MM.1S (cell line): Measurements from ENCODE around the gene SDC3.

ENCODE experiments used
- DNase-seq: peaks from one replicate; pipeline ENCODE4 v3.0.0-alpha.2; 2015
- H2AFZ ChIP-seq: fragments of 300-600 bp; sonication (generic); 2 replicates; pipeline ENCODE4 v1.6.0; 2016; ENCODE audit warnings: antibody characterized with exemption, low read length
- H3F3A ChIP-seq: fragments of 300-600 bp; sonication (generic); 2 replicates; pipeline ENCODE4 v1.6.1; 2016; ENCODE audit warnings: mild to moderate bottlenecking, antibody characterized with exemption, low read length, moderate library complexity, mixed read lengths; ENCODE audit not compliant: insufficient read depth
- H3K27ac ChIP-seq: fragments of 300-600 bp; sonication (generic); 2 replicates; pipeline ENCODE4 v1.5.1; 2016; ENCODE audit warnings: mild to moderate bottlenecking, low read length
- H3K27me3 ChIP-seq: fragments of 300-600 bp; sonication (generic); replicated peaks from 2 replicates; pipeline ENCODE4 v1.6.0; 2016; ENCODE audit warnings: low read length; ENCODE audit not compliant: insufficient read depth
- H3K36me3 ChIP-seq: fragments of 300-600 bp; sonication (generic); replicated peaks from 2 replicates; pipeline ENCODE4 v1.6.1; 2016; ENCODE audit warnings: mild to moderate bottlenecking, low read length, mixed read lengths; ENCODE audit not compliant: insufficient read depth
- H3K4me1 ChIP-seq: fragments of 300-600 bp; sonication (generic); 2 replicates; pipeline ENCODE4 v1.6.1; 2016; ENCODE audit warnings: low read length, mixed read lengths
- H3K4me2 ChIP-seq: fragments of 300-600 bp; sonication (generic); 2 replicates; pipeline ENCODE4 v1.6.0; 2016; ENCODE audit warnings: low read depth, low read length
- H3K4me3 ChIP-seq: fragments of 300-600 bp; sonication (generic); 2 replicates; pipeline ENCODE4 v1.5.1; 2016; ENCODE audit warnings: low read length, mixed read lengths
- H3K79me2 ChIP-seq: fragments of 300-600 bp; sonication (generic); 2 replicates; pipeline ENCODE4 v1.6.1; 2016; ENCODE audit warnings: mixed run types, low read length, mixed read lengths
- H3K9ac ChIP-seq: fragments of 300-600 bp; sonication (generic); 2 replicates; pipeline ENCODE4 v1.6.1; 2016; ENCODE audit warnings: low read length, mixed read lengths
- H3K9me2 ChIP-seq: fragments of 300-600 bp; sonication (generic); replicated peaks from 2 replicates; pipeline ENCODE4 v1.6.1; 2016; ENCODE audit warnings: mild to moderate bottlenecking, low read length, mixed read lengths; ENCODE audit not compliant: insufficient read depth
- H3K9me3 ChIP-seq: fragments of 300-600 bp; sonication (generic); replicated peaks from 2 replicates; pipeline ENCODE4 v1.6.1; 2016; ENCODE audit warnings: mild to moderate bottlenecking, low read length, mixed read lengths; ENCODE audit not compliant: insufficient read depth
- H4K20me1 ChIP-seq: fragments of 300-600 bp; sonication (generic); 2 replicates; pipeline ENCODE4 v1.6.1; 2016; ENCODE audit warnings: mild to moderate bottlenecking, low read length, moderate library complexity, mixed read lengths; ENCODE audit not compliant: insufficient read depth
- EZH2 ChIP-seq: fragments of 300-600 bp; sonication (generic); optimal IDR thresholded peaks from 2 replicates; pipeline ENCODE3; 2017; ENCODE audit warnings: low read depth, mild to moderate bottlenecking, antibody characterized with exemption, low read length, mixed read lengths
- EZH2phosphoT487 ChIP-seq: fragments of 300-600 bp; sonication (generic); IDR thresholded peaks from 2 replicates; pipeline ENCODE4 v1.6.1; 2018; ENCODE audit warnings: antibody characterized with exemption, low read length
- TF ChIP-seq, protein P1 (sequence below): fragments of 300-600 bp; sonication (generic); IDR thresholded peaks from 2 replicates; pipeline ENCODE4 v1.5.1; 2016; ENCODE audit warnings: antibody characterized with exemption, low read length, mixed read lengths

The SDC3 gene

DNA sequence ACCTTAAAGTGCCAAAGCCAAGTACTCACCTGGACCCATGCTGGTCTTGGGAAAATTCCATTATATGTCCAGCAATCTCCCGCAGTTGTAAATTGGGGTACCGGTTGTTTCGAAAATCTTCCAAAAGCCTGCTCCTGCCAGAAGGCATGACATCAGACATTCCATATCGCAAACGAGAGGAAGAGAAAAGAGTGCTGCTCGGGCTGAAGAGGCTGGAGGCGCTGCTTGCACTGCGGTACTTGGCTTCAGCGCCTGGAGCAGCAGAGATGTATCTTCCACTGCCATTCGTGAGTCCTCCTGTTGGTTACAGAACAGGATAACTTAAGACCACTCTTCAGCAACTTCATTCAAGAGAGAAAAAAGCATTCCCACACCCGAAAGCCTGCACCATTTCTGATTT is 45.1 kb upstream of the SDC3 start:
- Histone ChIP-seq H3F3A (no peaks in the 10 kb centered on the region), H3K9me2 (no peaks in the 10 kb centered on the region), H3K9ac (no peak overlapping the region), H3K4me3 (no peak overlapping the region), H3K27me3 (no peaks in the 10 kb centered on the region), H3K36me3 (peaks cover 15% of the 10 kb centered on the region), H4K20me1 (no peaks in the 10 kb centered on the region; the same call in 1 of the 2 replicates), H3K4me2 (no peak overlapping the region), H3K4me1 (no peaks in the 10 kb centered on the region), H3K27ac (no peak overlapping the region), H3K79me2 (peaks cover 35% of the 10 kb centered on the region), H2AFZ (no peak overlapping the region), H3K9me3 (no peaks in the 10 kb centered on the region)
- no peak for DNase-seq
- TF ChIP-seq EZH2 (no peak), EZH2phosphoT487 (no peak)
- TF ChIP-seq, protein P1, sequence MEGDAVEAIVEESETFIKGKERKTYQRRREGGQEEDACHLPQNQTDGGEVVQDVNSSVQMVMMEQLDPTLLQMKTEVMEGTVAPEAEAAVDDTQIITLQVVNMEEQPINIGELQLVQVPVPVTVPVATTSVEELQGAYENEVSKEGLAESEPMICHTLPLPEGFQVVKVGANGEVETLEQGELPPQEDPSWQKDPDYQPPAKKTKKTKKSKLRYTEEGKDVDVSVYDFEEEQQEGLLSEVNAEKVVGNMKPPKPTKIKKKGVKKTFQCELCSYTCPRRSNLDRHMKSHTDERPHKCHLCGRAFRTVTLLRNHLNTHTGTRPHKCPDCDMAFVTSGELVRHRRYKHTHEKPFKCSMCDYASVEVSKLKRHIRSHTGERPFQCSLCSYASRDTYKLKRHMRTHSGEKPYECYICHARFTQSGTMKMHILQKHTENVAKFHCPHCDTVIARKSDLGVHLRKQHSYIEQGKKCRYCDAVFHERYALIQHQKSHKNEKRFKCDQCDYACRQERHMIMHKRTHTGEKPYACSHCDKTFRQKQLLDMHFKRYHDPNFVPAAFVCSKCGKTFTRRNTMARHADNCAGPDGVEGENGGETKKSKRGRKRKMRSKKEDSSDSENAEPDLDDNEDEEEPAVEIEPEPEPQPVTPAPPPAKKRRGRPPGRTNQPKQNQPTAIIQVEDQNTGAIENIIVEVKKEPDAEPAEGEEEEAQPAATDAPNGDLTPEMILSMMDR = no peak

DNA sequence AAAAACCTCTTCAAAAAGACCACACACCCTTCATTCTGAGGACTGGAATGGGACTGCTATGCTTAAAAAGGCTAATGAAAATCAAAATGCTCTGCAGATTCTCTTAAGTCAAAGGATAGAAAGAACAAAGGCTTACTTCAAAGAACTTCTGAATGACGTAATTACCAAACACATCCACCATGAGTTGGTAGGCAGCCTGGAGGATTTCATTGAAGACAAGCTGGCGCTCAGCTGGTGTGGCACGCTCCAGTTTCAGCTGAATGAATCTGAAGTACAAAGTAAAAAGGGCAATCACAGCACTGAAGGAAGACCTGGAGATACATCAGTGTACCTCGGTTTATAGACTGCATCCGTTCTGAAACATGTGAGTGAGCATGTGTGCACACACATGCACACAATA is 43.5 kb upstream of the SDC3 start:
- Histone ChIP-seq H3K9me3 (no peaks in the 10 kb centered on the region), H3K36me3 (peaks cover 11% of the 10 kb centered on the region)
- no peak for DNase-seq

DNA sequence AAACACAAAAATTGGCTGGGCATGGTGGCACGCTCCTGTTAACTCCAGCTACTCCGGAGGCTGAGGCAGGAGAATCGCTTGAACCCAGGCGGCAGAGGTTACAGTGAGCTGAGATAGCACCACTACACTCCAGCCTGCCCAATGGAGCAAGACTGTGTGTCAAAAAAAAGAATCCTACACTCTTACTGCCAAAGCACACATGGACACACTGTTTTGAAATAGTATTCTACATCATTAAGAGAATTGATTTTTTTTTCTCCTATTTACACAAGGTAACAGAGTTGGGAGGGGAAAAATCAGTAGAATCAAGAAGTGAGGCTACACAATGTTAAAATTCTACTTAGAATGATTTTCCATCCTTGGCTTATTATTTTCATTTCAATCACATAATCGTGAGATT is 42.1 kb upstream of the SDC3 start:
- no peak for TF ChIP-seq EZH2
- TF ChIP-seq, protein P1 = no peak
- no peak for TF ChIP-seq EZH2phosphoT487
- Histone ChIP-seq H3K4me2 (no peak overlapping the region), H3K4me3 (no peak overlapping the region), H3K27ac (no peak overlapping the region), H3K79me2 (peaks cover 36% of the 10 kb centered on the region), H3K27me3 (no peaks in the 10 kb centered on the region), H3K9me2 (no peaks in the 10 kb centered on the region), H3K36me3 (peaks cover 11% of the 10 kb centered on the region), H4K20me1 (no peaks in the 10 kb centered on the region), H3K9ac (no peak overlapping the region), H3F3A (no peaks in the 10 kb centered on the region), H3K9me3 (no peaks in the 10 kb centered on the region), H3K4me1 (no peaks in the 10 kb centered on the region), H2AFZ (no peak overlapping the region)
- DNase-seq = no peak

More for the DNA sequence above, 43.5 kb upstream of the SDC3 start:
- Histone ChIP-seq H3K27me3 (no peaks in the 10 kb centered on the region), H3K4me3 (no peak overlapping the region), H3K79me2 (peaks cover 34% of the 10 kb centered on the region), H3K9me2 (no peaks in the 10 kb centered on the region), H3K27ac (no peak overlapping the region), H3F3A (no peaks in the 10 kb centered on the region), H3K4me1 (no peaks in the 10 kb centered on the region), H2AFZ (no peak overlapping the region), H3K4me2 (no peak overlapping the region), H3K9ac (no peak overlapping the region), H4K20me1 (no peaks in the 10 kb centered on the region)
- TF ChIP-seq EZH2 (no peak), EZH2phosphoT487 (no peak)
- TF ChIP-seq, protein P1 = no peak
